ENCODE results near the gene VWF.

DNA sequence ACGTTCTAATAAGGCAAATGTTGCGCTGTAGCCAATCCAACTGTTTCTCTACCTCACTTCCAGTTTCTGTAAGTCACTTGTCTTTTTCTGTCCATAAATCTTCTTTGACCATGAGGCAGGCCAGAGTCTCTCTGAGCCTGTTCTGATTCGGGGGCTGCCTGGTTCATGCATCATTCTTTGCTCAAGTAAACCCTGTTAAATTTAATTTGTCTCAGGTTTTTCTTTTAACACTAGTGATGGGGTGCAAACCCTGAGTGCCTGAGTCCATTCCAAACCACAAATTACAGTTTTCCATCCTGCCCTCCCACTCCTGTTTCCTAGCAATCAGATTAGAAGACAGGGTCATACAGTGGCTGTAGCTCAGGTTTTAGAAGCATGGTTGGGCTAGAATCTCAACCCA, 41.9 kb downstream of the VWF start:
- TF ChIP-seq POLR2AphosphoS5 (IDR thresholded peaks at IDR 0.05; ENCODE audit: borderline replicate concordance, low read depth, low read length) (no peak), EZH2 (IDR thresholded peaks at IDR 0.05) (no peak), FOXP2 (optimal IDR thresholded peaks at IDR 0.05; ENCODE audit: control extremely low read depth, extremely low read length, insufficient read depth) (no peak)
